ENCODE results near the gene PPTC7.

GRCh38 chr12:110613771-110614684, 30.9 kb upstream of the PPTC7 start, which contains the start of gene TCTN1:
- no peak for TF ChIP-seq CTCF (IDR thresholded peaks at IDR 0.05)
- peak in 1 of 2 donors; percentile 26 for TF ChIP-seq POLR2A (IDR thresholded peaks at IDR 0.05)
